GDM1 (cell line): ENCODE results near the gene ZNF526.

Experiments
- DNase-seq: peaks from one replicate; lab custom pipeline; 2025; lab: John Stamatoyannopoulos, UW

ZNF526 gene

GRCh38 chr19:42224940-42225717 is 5.0 kb downstream of the ZNF526 start:
- no peak for DNase-seq

DNA sequence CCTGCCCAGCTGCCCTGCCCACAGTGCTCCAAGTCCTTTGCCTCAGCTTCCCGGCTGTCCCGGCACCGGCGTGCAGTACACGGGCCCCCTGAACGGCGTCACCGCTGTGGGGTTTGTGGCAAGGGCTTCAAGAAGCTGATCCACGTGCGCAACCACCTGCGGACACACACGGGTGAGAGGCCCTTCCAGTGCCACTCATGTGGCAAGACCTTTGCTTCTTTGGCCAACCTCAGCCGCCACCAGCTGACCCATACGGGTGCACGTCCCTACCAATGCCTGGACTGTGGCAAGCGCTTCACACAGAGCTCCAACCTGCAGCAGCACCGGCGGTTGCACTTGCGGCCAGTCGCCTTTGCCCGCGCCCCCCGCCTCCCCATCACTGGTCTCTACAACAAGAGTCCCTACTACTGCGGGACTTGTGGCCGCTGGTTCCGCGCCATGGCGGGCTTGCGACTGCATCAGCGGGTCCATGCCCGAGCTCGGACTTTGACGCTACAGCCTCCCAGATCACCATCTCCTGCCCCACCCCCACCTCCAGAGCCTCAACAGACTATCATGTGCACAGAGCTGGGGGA is 5.7 kb downstream of the ZNF526 start:
- DNase-seq = no peak

DNA sequence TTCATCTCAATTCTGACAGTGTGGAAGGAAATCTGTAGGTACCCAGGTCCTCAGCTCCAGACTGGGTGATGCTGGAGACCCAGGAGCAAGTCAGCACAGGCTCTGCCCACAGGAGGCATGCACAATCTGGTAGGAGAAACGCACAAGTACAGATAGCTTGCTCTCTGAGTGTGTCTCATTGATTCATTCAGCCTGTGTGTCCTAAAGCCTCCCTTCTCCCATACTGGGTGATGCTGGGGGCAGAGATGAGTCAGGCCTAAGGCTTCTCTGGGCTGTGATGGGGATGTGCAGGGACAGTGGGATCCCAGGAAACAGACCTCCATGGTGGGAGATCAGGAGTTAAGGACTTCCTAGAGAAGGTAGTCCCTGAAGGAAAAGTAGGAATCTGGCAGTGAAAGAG is 6.8 kb downstream of the ZNF526 start:
- DNase-seq = no peak

DNA sequence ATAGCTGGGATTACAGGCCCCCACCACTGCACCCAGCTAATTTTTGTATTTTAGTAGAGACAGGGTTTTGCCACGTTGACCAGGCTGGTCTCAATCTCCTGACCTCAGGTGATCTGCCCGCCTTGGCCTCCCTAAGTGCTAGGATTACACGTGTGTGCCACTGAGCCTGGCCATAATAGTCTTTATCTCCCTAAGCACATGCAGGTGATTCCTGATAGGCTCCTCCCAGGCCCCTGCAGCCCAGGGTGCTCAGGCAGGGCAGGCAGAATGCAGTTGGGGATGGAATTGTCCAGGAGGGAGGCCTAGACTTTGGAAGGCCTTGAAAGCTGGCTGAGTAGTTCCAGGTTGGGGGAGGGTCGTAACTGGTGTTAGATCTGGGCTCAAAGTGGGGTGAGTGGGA is 8.5 kb downstream of the ZNF526 start:
- no peak for DNase-seq

- DNase-seq = no peak
Observed at GRCh38 chr19:42229301-42229854, 9.3 kb downstream of the ZNF526 start.

- no peak for DNase-seq
Observed at GRCh38 chr19:42229855-42230351, 9.8 kb downstream of the ZNF526 start.

GRCh38 chr19:42230571-42230970 is 10.5 kb downstream of the ZNF526 start:
- DNase-seq = no peak

GRCh38 chr19:42232435-42232834 is 12.3 kb downstream of the ZNF526 start:
- DNase-seq = no peak

DNA sequence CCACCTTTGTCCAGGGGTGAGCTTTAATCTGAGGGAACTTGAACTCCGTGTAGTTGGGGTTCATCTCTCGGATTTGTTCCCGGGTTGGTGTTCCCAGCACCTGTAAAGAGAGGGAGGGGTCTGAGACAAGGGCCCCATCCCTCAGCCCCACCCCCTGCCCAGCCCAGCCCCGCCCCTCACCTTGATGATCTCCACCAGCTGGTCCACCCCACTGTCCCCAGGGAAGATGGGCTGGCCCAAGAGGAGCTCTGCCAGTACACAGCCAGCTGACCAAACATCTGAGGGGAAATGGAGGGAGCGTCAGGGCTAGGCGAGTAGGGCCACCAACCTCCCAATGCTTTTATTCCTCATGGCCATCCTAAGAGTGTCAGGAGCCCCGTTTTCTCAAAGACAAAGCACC is 13.0 kb downstream of the ZNF526 start:
- no peak for DNase-seq

- DNase-seq = no peak
Observed at GRCh38 chr19:42233678-42234292, 13.7 kb downstream of the ZNF526 start.

- no peak for DNase-seq
Observed at GRCh38 chr19:42234364-42234763, 14.3 kb downstream of the ZNF526 start.

DNA sequence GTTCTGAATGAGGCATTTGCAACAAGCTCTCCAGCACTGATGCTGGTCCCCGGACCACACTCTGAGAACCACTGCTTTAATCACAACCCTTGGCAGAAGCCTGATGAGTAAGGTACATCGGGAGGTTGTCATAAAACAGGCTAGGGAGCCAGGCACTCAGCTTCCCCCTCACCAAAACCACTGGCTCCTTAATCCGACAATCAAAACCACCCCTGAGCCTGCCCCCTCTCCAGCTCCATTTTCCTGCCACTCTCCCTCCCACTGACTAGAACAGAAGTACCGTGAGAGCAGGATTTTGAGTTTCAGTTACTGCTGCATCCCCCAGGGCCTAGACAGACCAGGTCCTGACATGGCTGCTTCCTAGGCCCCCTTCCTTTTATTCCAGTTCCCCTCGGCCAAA is 15.1 kb downstream of the ZNF526 start:
- DNase-seq = no peak

GRCh38 chr19:42239544-42240220 is 19.6 kb downstream of the ZNF526 start:
- DNase-seq = no peak

GRCh38 chr19:42241279-42241678 is 21.2 kb downstream of the ZNF526 start:
- no peak for DNase-seq

DNA sequence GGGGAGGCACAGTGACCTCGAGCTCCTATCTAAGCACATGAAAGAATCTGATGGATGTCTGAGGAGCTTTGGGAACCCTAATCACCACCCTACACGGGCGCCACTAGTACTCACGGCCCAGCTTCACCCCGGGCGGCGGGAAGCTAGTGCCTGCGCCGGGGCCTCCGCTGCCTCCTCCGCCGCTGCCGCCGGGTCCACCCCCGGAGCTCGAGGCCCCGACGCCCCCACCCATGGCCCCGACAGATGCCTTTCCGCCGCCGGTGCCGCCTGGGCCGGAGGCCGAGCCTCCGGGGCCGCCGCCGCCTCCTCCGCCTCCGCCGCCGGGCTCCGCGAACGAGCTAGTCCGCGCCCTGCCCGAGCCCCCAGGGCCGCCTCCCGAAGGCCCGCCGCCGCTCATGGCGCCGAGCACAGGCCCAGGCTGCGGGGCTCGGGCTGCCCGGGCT is 22.0 kb downstream of the ZNF526 start:
- DNase-seq = no peak

- peak; percentile 98 for DNase-seq
Observed at GRCh38 chr19:42242512-42243409, 22.6 kb downstream of the ZNF526 start, which contains the start of gene GSK3A. GSK3A (minus strand) TSS chr19:42242602; CDS start chr19:42242465, 137 bp downstream.

DNA sequence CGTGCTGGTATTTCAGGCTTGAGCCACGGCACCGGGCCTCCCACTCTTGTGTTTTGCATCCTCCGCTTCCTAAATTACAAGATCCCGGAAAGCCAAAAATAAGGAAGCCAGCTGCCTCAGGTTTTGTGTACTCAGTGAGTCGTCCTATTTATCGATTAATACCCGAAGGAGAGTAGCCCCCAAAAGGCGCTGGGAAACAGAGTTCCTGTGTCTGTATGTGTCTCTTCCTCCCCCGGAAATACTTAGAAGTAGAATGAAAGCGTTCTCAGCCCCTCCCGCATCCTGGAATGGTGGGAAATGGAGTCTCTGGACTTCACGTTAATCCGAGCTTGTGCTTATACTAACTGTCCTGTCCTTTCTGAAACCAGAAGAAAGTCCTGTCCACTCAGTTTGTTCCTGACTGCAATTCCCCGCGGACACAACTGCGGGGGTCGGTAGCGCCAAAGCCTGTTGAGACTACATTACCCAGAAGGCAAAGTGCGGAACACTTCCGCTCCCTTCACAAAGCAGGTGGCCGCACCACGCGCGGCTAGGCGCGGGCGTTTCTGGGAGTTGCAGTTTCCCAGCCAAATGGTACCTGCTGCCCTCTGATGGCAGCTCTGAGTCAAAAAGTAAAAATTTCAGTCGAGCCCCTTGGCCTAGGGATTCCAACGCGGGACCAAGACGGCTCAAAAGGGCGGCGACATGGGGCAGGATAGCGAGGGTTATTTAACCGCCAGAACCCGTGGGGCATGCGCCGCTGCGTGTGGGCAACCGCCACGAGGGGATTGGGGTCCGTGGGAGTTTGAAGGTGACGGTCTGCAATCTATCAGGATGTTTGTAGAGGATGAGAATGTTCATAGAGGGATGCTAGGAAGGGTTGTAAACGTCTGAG is 24.5 kb downstream of the ZNF526 start:
- peak; percentile 85 for DNase-seq

DNA sequence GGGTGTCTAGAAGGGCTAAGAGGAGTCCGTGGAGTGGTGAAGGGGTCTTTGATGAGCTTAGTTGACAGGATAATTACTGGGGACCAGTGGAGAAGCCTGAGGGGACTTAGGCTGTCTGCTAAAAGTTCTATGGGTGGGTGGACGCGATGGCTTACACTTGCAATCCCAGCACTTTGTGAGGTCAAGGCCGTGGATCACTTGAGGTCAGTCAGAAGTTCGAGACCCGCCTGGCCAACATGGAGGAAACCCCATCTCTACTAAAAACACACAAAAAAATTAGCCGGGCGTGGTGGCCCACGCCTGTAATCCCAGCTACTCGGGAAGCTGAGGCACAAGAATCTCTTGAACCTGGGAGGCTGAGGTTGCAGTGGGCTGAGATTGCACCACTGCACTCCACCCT is 25.1 kb downstream of the ZNF526 start:
- DNase-seq = no peak

DNA sequence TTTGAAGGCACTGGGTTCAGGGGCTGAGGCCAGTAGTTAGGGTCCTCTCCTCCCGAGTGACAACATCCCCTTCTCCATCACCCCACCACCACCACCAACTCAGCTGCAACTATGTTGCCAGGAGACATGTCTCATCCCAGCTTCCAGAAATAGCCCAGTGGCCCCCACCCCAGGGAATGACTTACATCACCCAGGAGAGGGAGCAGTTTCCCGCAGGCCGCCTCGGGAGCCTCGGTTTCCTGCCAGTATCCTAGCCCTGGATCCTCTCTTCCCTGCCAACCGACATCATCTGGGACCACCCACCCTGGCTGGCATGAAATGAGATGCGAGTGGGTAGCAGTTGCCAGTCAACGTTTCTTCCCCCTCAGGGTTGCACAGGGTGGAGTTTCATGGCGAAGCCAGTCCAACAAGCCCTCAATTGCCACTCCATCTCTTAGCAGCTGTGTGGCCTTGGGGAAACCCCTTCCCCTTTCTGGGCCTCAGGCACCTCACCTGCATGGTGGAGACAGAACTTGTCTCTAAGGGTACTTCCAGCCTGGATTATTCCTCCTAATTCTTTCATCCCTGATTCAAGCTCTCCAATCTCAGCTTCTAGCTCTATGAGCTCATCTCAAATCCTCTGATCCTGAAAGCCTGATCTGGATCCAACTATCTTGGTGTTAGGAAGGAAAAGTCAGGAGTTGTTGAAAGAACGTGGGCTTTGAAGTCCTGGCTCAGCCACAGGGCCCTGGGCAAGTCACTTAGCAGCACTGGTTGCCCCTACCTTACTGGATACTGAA is 26.2 kb downstream of the ZNF526 start:
- DNase-seq = no peak
